HTERT RPE-1 (cell line): ENCODE data around the gene MICU1.
"Not testable (repeated sequence)": the region's sequence is repeated elsewhere in the genome, so short reads cannot be mapped to it uniquely, and the experiment has no call there.

ENCODE experiments used
- in situ Hi-C: fragments of 300-500 bp; cut with MboI; formaldehyde crosslinking; loops from 4 replicates; pipeline ENCODE4 v1.14.3; 2020; ENCODE audit warnings: low sequenced_read_pairs

MICU1 gene

GRCh38 chr10:72353028-72353964, 272.6 kb downstream of the MICU1 start:
- in situ Hi-C loops = no loop called here

GRCh38 chr10:72351479-72351878, 274.4 kb downstream of the MICU1 start:
- in situ Hi-C loops = no loop called here

- in situ Hi-C loops = no loop called here
These were observed 276.4 kb downstream of the MICU1 start for GRCh38 chr10:72349438-72349837.

- in situ Hi-C loops = no loop called here
These were observed 277.6 kb downstream of the MICU1 start for GRCh38 chr10:72348282-72348681.

GRCh38 chr10:72346117-72346516, 279.8 kb downstream of the MICU1 start:
- in situ Hi-C loops = not testable (repeated sequence)

GRCh38 chr10:72344932-72345331, 280.9 kb downstream of the MICU1 start:
- in situ Hi-C loops = no loop called here

- in situ Hi-C loops = no loop called here
These were observed 283.0 kb downstream of the MICU1 start for GRCh38 chr10:72342911-72343310.

- in situ Hi-C loops = no loop called here
These were observed 285.2 kb downstream of the MICU1 start for GRCh38 chr10:72340510-72341261.

- in situ Hi-C loops = no loop called here
These were observed 287.7 kb downstream of the MICU1 start for GRCh38 chr10:72338180-72338579.

- in situ Hi-C loops = no loop called here
These were observed 288.2 kb downstream of the MICU1 start for GRCh38 chr10:72337722-72338121.

GRCh38 chr10:72337039-72337629, 288.7 kb downstream of the MICU1 start:
- in situ Hi-C loops = no loop called here

- in situ Hi-C loops = no loop called here
These were observed 289.4 kb downstream of the MICU1 start for GRCh38 chr10:72336259-72337038.

GRCh38 chr10:72335394-72336258, 290.3 kb downstream of the MICU1 start:
- in situ Hi-C loops = no loop called here

- in situ Hi-C loops = no loop called here
These were observed 291.0 kb downstream of the MICU1 start for GRCh38 chr10:72334825-72335393.

GRCh38 chr10:72334196-72334824, 291.6 kb downstream of the MICU1 start:
- in situ Hi-C loops = no loop called here

- in situ Hi-C loops = no loop called here
These were observed 292.5 kb downstream of the MICU1 start for GRCh38 chr10:72333112-72334015.

- in situ Hi-C loops = no loop called here
These were observed 293.3 kb downstream of the MICU1 start for GRCh38 chr10:72332423-72333111.
